ENCODE measurements around the gene SLC38A1. TPM values are rescaled to one million over a fixed set of nuclear protein-coding genes. Genes with fewer than 3 reads are reported as not detected.

Gene SLC38A1
- total and polyA plus RNA-seq, 2 experiments from 2014 or later: 114 to 234 TPM

DNA sequence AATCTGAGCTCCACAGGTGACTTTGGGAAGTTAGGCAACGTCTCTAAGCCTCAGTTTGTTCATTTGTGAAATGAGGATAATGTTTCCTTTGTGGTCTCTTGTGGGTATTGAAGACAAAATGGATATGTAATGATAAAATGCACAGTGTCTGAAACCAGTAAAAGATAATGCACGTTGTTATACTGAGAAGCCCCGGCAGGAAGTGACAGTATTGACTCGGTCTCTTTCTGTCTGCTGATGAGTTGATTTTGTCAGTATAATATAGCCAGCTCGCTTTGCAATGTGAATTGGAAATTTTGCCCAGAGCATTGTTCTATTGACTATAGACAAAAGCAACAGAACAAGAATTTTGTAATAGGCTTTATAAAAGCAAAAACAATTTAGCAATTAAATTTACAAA lies 49.2 kb upstream of the SLC38A1 start (continued):
- TF ChIP-seq, protein P1, sequence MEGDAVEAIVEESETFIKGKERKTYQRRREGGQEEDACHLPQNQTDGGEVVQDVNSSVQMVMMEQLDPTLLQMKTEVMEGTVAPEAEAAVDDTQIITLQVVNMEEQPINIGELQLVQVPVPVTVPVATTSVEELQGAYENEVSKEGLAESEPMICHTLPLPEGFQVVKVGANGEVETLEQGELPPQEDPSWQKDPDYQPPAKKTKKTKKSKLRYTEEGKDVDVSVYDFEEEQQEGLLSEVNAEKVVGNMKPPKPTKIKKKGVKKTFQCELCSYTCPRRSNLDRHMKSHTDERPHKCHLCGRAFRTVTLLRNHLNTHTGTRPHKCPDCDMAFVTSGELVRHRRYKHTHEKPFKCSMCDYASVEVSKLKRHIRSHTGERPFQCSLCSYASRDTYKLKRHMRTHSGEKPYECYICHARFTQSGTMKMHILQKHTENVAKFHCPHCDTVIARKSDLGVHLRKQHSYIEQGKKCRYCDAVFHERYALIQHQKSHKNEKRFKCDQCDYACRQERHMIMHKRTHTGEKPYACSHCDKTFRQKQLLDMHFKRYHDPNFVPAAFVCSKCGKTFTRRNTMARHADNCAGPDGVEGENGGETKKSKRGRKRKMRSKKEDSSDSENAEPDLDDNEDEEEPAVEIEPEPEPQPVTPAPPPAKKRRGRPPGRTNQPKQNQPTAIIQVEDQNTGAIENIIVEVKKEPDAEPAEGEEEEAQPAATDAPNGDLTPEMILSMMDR (conservative IDR thresholded peaks at IDR 0.05; ENCODE audit: low read depth in 2 of 2): no peak
- TF ChIP-seq EZH2 (IDR thresholded peaks at IDR 0.05; ENCODE audit: low read depth, unreplicated experiment) (no peak), ZNF331 (CRISPR knock-in tag; IDR thresholded peaks at IDR 0.05; ENCODE audit: low read depth) (no peak), POLR2AphosphoS5 (IDR thresholded peaks at IDR 0.05; ENCODE audit: low read depth) (no peak), CREB1 (CRISPR knock-in tag; IDR thresholded peaks at IDR 0.05; ENCODE audit: low read depth) (no peak)
- TF ChIP-seq, protein P2, sequence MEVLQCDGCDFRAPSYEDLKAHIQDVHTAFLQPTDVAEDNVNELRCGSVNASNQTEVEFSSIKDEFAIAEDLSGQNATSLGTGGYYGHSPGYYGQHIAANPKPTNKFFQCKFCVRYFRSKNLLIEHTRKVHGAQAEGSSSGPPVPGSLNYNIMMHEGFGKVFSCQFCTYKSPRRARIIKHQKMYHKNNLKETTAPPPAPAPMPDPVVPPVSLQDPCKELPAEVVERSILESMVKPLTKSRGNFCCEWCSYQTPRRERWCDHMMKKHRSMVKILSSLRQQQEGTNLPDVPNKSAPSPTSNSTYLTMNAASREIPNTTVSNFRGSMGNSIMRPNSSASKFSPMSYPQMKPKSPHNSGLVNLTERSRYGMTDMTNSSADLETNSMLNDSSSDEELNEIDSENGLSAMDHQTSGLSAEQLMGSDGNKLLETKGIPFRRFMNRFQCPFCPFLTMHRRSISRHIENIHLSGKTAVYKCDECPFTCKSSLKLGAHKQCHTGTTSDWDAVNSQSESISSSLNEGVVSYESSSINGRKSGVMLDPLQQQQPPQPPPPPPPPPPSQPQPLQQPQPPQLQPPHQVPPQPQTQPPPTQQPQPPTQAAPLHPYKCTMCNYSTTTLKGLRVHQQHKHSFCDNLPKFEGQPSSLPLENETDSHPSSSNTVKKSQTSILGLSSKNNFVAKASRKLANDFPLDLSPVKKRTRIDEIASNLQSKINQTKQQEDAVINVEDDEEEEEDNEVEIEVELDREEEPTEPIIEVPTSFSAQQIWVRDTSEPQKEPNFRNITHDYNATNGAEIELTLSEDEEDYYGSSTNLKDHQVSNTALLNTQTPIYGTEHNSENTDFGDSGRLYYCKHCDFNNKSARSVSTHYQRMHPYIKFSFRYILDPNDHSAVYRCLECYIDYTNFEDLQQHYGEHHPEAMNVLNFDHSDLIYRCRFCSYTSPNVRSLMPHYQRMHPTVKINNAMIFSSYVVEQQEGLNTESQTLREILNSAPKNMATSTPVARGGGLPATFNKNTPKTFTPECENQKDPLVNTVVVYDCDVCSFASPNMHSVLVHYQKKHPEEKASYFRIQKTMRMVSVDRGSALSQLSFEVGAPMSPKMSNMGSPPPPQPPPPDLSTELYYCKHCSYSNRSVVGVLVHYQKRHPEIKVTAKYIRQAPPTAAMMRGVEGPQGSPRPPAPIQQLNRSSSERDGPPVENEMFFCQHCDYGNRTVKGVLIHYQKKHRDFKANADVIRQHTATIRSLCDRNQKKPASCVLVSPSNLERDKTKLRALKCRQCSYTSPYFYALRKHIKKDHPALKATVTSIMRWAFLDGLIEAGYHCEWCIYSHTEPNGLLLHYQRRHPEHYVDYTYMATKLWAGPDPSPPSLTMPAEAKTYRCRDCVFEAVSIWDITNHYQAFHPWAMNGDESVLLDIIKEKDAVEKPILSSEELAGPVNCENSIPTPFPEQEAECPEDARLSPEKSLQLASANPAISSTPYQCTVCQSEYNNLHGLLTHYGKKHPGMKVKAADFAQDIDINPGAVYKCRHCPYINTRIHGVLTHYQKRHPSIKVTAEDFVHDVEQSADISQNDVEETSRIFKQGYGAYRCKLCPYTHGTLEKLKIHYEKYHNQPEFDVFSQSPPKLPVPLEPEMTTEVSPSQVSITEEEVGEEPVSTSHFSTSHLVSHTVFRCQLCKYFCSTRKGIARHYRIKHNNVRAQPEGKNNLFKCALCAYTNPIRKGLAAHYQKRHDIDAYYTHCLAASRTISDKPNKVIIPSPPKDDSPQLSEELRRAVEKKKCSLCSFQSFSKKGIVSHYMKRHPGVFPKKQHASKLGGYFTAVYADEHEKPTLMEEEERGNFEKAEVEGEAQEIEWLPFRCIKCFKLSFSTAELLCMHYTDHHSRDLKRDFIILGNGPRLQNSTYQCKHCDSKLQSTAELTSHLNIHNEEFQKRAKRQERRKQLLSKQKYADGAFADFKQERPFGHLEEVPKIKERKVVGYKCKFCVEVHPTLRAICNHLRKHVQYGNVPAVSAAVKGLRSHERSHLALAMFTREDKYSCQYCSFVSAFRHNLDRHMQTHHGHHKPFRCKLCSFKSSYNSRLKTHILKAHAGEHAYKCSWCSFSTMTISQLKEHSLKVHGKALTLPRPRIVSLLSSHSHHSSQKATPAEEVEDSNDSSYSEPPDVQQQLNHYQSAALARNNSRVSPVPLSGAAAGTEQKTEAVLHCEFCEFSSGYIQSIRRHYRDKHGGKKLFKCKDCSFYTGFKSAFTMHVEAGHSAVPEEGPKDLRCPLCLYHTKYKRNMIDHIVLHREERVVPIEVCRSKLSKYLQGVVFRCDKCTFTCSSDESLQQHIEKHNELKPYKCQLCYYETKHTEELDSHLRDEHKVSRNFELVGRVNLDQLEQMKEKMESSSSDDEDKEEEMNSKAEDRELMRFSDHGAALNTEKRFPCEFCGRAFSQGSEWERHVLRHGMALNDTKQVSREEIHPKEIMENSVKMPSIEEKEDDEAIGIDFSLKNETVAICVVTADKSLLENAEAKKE (CRISPR knock-in tag; IDR thresholded peaks at IDR 0.05): no peak

DNA sequence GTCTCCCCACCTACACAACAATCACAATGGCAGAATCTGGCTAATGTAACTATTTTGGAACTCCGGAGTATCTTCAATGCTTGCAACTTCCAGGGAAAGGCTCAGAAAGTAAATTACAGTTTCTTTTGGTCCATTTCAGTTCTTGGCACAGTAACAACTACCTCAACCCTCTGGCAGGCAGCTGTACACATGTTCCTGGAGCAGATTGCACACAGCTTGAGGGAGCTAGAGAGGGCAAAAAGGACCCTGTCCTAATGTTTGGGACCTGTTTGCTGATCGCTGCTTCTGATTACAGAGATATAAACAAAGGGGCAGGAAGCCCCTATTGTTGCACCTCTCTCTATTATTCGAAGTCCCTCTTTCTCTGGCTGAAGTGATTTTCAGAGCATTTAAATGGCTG lies 35.2 kb upstream of the SLC38A1 start:
- Mint-ChIP-seq H3K27me3 (ENCODE audit: insufficient read depth, low read depth, poor library complexity) (peaks cover 4% of the 10 kb centered on the region), H3K36me3 (ENCODE audit: low read depth) (peaks cover 30% of the 10 kb centered on the region), H3K4me3 (no peak overlapping the region), H3K27ac (no peak overlapping the region), H3K9me3 (peaks cover 36% of the 10 kb centered on the region), H3K4me1 (peaks cover 32% of the 10 kb centered on the region)
- Histone ChIP-seq H2AFZ (peak overlapping the region; percentile 80), H3K4me2 (peak overlapping the region; percentile 23), H3K4me1 (ENCODE audit: insufficient read depth) (peaks cover 22% of the 10 kb centered on the region), H4K20me1 (replicated peaks; ENCODE audit: insufficient read depth) (no peaks in the 10 kb centered on the region), H3K9me2 (ENCODE audit: insufficient read depth) (no peaks in the 10 kb centered on the region), H3K4me3 (no peak overlapping the region), H3K27ac (ENCODE audit: low read depth) (no peak overlapping the region), H3K79me2 (replicated peaks; ENCODE audit: insufficient read depth) (no peaks in the 10 kb centered on the region), H3K36me3 (ENCODE audit: insufficient read depth) (no peaks in the 10 kb centered on the region), H3F3A (replicated peaks; ENCODE audit: low read depth) (no peaks in the 10 kb centered on the region), H3K27me3 (ENCODE audit: insufficient read depth) (no peaks in the 10 kb centered on the region)
- ATAC-seq (peak; percentile 49; the same call in 2 of the 3 replicates), DNase-seq (ENCODE audit: low spot score) (no peak)
- TF ChIP-seq NANOG (IDR thresholded peaks at IDR 0.05; ENCODE audit: borderline replicate concordance) (no peak), ZNF331 (CRISPR knock-in tag; IDR thresholded peaks at IDR 0.05; ENCODE audit: low read depth) (no peak), STAT1 (IDR thresholded peaks at IDR 0.05; ENCODE audit: unreplicated experiment) (no peak), EZH2phosphoT487 (IDR thresholded peaks at IDR 0.05; ENCODE audit: unreplicated experiment) (no peak), EZH2 (IDR thresholded peaks at IDR 0.05; ENCODE audit: low read depth, unreplicated experiment) (no peak)
- TF ChIP-seq, protein P3, sequence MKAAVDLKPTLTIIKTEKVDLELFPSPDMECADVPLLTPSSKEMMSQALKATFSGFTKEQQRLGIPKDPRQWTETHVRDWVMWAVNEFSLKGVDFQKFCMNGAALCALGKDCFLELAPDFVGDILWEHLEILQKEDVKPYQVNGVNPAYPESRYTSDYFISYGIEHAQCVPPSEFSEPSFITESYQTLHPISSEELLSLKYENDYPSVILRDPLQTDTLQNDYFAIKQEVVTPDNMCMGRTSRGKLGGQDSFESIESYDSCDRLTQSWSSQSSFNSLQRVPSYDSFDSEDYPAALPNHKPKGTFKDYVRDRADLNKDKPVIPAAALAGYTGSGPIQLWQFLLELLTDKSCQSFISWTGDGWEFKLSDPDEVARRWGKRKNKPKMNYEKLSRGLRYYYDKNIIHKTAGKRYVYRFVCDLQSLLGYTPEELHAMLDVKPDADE (IDR thresholded peaks at IDR 0.05): no peak

Data from GM23338 (cell line).